ENCODE results near the gene CASKIN1. TPM values are rescaled to one million over a fixed set of nuclear protein-coding genes. Genes with fewer than 3 reads are reported as not detected.
"Not testable (repeated sequence)": the region's sequence is repeated elsewhere in the genome, so short reads cannot be mapped to it uniquely, and the experiment has no call there.

Gene CASKIN1
- under 0.01 and 0.15 TPM in 2 replicates for total RNA-seq

DNA sequence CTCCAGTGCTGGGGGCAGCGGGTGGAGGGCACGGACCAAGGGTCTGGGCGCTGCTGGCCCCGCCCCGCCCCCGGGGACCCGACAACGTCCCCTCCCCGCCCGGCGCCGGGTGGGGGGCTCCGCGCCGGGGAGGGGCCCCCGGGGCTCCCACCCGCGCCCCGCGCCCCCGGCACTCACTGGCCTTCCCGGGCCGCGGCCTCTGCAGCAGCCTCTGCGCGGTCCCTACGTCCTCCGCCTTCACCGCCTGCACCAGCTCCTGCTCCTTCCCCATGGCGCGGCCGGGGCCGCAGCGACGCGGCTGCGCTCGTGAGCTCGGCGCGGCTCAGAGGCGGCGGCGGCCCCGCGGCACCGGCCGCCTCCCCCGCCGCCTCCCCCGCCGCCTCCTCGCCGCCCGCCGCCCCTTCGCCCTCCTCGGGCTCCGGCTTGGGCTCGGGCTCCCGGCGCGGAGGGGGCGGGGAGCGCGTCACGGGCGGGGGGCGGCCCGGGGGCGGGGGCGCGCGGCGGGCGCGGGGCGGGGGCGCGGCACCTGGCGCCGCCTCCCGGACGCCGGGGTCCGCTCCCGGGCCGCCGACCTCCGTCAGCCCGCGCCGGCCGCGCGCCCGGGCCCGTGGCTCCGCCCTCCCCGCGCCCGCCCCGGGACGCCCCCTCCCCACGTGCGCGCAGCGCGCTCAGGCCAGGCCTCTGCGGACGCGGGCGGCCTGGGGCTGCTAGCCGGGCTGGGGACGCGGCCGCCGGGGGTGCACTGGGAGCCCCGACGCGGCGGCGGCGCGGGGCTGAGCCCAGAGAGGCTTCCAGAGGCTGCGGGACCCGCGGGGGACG is at the start of gene CASKIN1:
Gene CASKIN1, minus strand, starts transcription at position 444 of the 819 bp plus-strand sequence. Its CDS starts 173 bp downstream, at position 271.
- no peak for DNase-seq (ENCODE audit: low read depth)

GRCh38 chr16:2244926-2245795 is 48.8 kb upstream of the CASKIN1 start:
- DNase-seq (ENCODE audit: low read depth), result no peak

DNA sequence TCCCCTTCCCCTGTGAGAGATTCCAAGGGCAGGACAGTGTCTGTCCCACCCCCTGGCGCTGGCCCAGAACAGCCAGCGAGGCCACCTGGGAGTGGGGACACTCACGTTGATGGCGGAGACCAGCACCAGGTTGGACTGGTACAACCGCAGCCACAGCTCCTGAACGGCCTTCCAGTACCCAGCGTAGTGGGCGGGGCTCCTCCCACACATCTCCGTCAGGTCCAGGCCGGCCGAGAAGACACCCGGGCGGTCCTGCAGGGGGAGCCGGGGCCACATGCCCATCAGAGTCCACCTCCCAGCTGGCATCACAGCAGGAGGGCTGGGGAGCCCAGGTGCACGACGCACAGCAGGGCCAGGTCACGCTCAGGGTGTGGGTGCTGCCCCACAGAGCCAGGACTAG is 47.9 kb upstream of the CASKIN1 start:
- no peak for DNase-seq (ENCODE audit: low read depth)

DNA sequence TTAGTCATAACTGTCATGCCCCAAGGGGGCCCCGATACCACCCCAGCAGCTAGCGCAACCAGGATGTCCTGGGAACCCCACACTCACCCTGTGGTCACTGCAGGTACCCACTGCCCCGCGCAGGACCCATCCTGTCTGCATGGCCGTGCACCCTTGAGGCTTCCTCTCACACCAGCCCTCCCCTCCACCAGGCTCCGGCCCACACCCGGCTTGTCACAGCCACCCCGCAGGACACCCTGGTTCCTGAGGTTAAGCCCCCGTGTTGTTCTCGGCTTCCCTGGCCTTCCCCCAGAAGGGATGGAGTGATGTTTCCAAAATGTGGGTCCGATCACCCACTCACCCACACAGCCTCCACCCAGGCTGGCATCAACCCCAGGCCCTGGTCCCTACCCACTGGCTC is 47.4 kb upstream of the CASKIN1 start:
- DNase-seq (ENCODE audit: low read depth), result no peak

DNA sequence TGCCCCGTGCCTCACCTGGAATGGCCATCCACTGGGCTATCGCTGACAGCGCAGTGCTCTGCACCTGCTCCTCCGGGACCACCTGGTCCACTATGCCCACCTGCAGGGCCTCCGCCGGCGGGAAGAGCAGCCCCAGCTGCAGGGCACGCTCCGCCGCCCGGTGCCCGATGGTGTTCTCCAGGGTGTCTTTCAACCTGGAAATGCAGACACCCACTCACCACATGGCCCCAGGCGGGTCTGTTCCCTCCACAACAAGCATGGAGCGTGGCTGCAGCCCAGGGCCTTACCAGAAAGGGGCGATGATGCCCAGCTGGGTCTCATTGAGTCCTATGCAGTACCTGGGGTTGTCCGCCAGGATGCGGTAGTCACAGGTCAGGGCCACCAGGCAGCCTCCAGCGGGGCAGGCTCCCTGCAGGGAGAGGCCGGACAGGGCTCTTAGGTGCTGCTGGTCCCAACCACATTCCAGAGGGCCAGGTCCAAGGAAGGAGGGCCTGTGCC is 46.7 kb upstream of the CASKIN1 start:
- DNase-seq (ENCODE audit: low read depth), result no peak

- DNase-seq (ENCODE audit: low read depth), result no peak
Observed at GRCh38 chr16:2242598-2242997, 46.2 kb upstream of the CASKIN1 start.

DNA sequence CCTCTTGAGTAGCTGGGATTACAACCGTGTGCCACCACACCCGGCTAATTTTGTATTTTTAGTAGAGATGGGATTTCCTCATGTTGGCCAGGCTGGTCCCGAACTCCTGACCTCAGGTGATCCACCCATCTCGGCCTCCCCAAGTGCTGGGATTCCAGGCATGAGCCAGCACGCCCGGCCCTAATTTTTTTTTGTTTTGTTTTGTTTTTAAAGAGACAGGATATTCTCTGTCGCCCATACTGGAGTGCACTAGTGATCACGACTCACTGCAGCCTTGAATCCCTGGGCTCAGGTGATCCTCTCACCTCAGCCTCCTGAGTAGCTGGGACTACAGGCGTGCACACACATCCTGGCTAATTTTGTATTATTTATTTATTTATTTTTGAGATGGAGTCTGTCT is 43.9 kb upstream of the CASKIN1 start:
- DNase-seq (ENCODE audit: low read depth), result not testable (repeated sequence)

DNA sequence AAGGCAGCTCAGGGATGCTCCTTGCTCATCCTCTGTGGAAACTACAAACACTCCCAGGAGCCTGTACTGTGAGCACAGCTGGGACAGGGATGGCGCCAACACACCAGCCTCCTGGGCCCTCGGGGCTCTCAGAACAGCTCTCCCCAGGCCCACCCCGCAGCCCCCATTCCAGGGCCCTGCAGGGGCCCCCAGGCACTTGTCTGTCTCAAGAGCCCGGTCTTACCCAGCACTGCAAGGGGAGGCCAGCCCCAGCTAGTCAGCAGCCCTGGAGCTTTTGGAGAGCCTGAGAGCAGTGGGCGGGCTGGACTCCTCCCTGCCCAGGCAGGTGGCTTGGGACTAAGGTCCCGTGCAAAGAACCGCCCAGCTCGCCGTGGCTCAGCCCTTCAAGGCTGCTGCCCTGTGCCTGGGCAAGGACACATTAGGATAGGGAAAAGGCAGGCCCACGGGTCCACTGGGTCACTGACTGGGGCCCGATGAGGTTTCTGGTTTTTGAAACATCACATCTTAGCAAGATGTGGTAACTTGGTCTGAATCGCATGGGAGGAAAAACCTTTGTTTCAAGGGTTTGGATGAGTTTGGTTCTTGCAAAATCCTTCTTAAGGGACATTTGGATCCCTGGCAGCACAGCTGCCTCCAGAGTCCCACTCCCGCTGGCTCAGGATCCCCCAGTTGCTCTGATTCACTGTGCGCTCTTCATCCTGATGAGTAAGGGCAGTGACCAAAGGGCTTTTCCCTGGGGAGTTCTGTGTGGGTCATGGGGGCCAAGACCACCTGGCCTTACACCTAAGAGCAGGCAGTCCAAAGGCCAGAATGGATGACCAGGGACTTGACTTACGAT is 42.7 kb upstream of the CASKIN1 start:
- no peak for DNase-seq (ENCODE audit: low read depth)

GRCh38 chr16:2238150-2238837 is 41.9 kb upstream of the CASKIN1 start:
- DNase-seq (ENCODE audit: low read depth), result no peak

- DNase-seq (ENCODE audit: low read depth), result no peak
Observed at GRCh38 chr16:2237493-2238149, 41.2 kb upstream of the CASKIN1 start.

DNA sequence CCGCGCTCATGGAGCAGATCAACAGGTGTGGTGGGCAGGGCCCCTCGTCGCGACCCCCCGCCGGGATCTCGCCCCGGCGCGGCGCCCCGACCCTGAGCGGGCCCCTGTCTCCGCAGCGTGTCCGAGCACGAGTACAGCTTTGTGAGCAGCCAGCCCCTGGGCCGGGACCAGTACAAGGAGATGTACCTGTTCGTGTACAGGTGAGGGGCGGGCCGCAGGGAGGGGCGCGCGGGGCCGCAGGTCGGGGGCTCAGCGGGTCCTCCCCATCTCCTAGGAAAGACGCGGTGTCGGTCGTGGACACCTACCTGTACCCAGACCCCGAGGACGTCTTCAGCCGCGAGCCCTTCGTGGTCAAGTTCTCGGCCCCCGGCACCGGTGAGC is 40.7 kb upstream of the CASKIN1 start:
- no peak for DNase-seq (ENCODE audit: low read depth)

DNA sequence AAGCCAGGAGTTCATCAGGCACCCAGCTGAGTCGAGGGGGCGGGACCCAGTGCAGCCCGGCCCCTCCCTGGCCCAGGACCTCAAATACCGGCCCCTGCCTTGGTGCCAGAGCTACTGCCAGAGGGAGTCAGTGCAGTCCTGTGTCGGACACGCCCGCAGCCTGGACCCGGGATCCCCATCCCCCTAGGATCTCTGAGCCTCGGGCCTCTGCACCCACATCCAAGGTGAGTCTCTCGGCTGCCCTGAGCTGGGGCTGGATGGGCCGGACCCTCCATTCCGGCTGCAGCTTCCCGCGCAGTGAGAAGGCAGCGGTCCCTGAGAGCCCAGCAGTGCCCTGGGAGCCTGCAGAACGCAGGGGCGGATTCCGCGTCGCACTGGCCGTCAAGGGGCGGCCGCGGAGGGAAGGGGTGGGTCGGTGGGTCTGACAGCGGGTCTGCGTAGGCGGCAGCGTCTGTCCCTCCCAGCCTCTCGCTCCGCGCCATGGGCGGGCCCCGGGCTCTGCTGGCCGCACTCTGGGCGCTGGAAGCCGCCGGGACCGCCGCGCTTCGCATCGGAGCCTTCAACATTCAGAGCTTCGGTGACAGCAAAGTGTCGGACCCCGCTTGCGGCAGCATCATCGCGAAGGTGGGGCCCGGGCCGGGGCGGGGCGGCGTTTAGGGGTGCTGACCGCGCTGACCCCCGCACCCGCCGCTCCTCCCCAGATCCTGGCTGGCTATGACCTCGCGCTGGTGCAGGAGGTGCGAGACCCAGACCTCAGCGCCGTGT is 40.1 kb upstream of the CASKIN1 start, which contains the start of gene DNASE1L2:
Gene DNASE1L2, plus strand, starts transcription at position 108 of the 765 bp plus-strand sequence. Its CDS starts 373 bp downstream, at position 481.
- no peak for DNase-seq (ENCODE audit: low read depth)

- DNase-seq (ENCODE audit: low read depth), result no peak
Observed at GRCh38 chr16:2235695-2236336, 39.4 kb upstream of the CASKIN1 start.

GRCh38 chr16:2235234-2235651 is 38.8 kb upstream of the CASKIN1 start:
- DNase-seq (ENCODE audit: low read depth), result no peak

- no peak for DNase-seq (ENCODE audit: low read depth)
Observed at GRCh38 chr16:2234813-2235170, 38.4 kb upstream of the CASKIN1 start.

DNA sequence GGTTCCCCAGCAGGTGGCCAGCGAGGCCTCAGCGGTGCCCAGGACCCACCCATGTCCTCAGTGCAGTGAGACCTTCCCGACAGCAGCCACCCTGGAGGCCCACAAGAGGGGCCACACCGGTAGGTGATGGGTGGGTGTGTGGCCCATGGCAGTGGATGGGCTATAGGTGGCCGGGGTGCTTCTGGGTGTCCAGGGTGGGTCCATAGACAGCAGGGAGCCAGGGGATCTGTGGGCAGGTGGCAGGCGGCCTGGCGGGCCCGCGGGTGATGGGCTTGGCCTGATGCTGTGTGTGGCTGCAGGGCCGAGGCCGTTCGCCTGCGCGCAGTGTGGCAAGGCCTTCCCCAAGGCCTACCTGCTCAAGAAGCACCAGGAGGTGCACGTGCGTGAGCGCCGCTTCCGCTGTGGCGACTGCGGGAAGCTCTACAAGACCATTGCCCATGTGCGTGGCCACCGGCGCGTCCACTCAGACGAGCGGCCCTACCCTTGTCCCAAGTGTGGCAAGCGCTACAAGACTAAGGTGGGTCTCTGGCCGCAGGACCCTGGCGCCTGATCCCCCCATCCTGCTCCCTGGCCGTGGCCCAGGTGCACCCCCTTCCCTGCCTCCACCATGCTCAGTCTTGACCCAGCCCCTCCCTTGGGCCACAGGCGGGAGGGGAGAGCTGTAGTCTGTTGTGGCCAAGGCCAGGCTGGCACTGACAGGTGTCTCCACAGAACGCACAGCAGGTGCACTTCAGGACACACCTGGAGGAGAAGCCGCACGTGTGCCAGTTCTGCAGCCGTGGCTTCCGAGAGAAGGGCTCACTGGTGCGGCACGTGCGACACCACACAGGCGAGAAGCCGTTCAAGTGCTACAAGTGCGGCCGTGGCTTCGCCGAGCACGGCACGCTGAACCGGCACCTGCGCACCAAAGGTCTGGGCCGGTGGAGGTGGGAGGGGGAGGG is 37.7 kb upstream of the CASKIN1 start:
- no peak for DNase-seq (ENCODE audit: low read depth)

DNA sequence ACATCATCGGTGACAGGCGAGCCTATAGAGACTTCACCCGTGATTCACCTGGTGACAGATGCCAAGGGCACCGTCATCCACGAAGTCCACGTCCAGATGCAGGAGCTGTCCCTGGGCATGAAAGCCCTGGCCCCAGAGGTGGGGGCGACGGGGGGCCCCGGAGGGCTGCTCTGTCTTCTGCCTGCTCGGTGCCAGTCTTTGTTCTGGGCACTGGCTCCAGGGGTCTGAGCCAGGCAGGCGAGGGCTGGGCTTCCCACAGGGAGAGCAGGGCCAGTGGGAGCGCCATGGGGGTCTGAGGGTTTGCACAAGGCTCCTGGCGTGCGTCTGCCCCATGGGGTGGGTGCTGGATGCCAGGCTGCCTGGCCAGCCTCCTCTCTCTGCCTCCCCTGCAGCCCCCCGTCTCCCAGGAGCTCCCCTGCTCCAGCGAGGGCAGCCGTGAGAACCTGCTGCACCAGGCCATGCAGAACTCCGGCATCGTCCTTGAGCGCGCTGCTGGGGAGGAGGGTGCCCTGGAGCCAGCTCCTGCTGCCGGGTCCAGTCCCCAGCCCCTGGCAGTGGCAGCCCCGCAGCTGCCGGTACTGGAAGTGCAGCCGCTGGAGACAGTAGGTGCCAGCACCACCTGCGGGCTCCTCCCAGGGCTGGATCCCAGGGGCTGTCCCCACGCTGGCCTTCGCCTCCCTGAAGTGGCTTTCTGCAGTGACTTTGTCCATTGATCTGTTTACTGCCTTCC is 36.8 kb upstream of the CASKIN1 start:
- no peak for DNase-seq (ENCODE audit: low read depth)
